Upper lobe of right lung (tissue), 1 donor: ENCODE results near the gene TMEM121B. TPM values are rescaled to one million over a fixed set of nuclear protein-coding genes. Genes with fewer than 3 reads are reported as not detected.

Source experiments
- ATAC-seq: fragments of 200-7000 bp; cut with Tn5 transposase; one replicate; pipeline ENCODE4 v1.9.1; 2020; ENCODE audit warnings: mild to moderate bottlenecking, moderate library complexity
- DNase-seq: peaks from one replicate; pipeline ENCODE4 v3.0.0-alpha.2; 2020
- H3K27ac ChIP-seq: fragments of 200-600 bp; one replicate; pipeline ENCODE4 v1.8.0; 2022
- H3K27me3 ChIP-seq: fragments of 200-600 bp; one replicate; pipeline ENCODE4 v1.8.0; 2022; ENCODE audit warnings: mild to moderate bottlenecking
- H3K36me3 ChIP-seq: fragments of 200-600 bp; one replicate; pipeline ENCODE4 v1.8.0; 2022
- H3K4me1 ChIP-seq: fragments of 200-600 bp; one replicate; pipeline ENCODE4 v1.8.0; 2022
- H3K4me3 ChIP-seq: fragments of 200-600 bp; one replicate; pipeline ENCODE4 v1.8.0; 2022; ENCODE audit warnings: mild to moderate bottlenecking
- H3K9me3 ChIP-seq: fragments of 200-600 bp; one replicate; pipeline ENCODE4 v1.8.0; 2022
- CTCF ChIP-seq: fragments of 200-600 bp; IDR thresholded peaks from one replicate; pipeline ENCODE4 v1.8.0; 2022; ENCODE audit warnings: antibody characterized with exemption
- intact Hi-C: fragments of 100-400 bp; cut with DNase I; formaldehyde crosslinking; loops from one replicate; pipeline ENCODE4 v1.11.0; 2022
- total RNA-seq: library from RNA; stranded (reverse); fragmentation: NEBNext Ultra II Directional; extraction: Animal tissue kit (Norgen Biotek cat#: 25700); gene quantifications from one replicate; pipeline ENCODE4 v1.2.1, GENCODE V29; 2021
- donor health status: DM: no; HTN: yes; CAD: no; lungs with severe emphysema.

Gene TMEM121B
- total RNA-seq, 1 donor from 2014 or later, result 2.1 TPM

GRCh38 chr22:17114173-17114897, 6.8 kb downstream of the TMEM121B start:
- Histone ChIP-seq H3K27ac (no peak overlapping the region), H3K36me3 (peaks cover 11% of the 10 kb centered on the region), H3K4me1 (peaks cover 15% of the 10 kb centered on the region), H3K9me3 (no peaks in the 10 kb centered on the region), H3K27me3 (peaks cover 12% of the 10 kb centered on the region), H3K4me3 (no peak overlapping the region)
- DNase-seq (no peak), ATAC-seq (no peak)
- intact Hi-C loops, result no loop called here
- TF ChIP-seq CTCF, result no peak

GRCh38 chr22:17113600-17113999, 7.6 kb downstream of the TMEM121B start:
- intact Hi-C loops, result no loop called here
- DNase-seq, result no peak

GRCh38 chr22:17112491-17113042, 8.6 kb downstream of the TMEM121B start:
- TF ChIP-seq CTCF, result no peak
- Histone ChIP-seq H3K9me3 (no peaks in the 10 kb centered on the region), H3K4me3 (no peak overlapping the region), H3K27ac (no peak overlapping the region), H3K36me3 (peaks cover 28% of the 10 kb centered on the region), H3K4me1 (peaks cover 10% of the 10 kb centered on the region), H3K27me3 (no peaks in the 10 kb centered on the region)
- peak; percentile 61 for ATAC-seq
- intact Hi-C loops, result no loop called here
- DNase-seq, result no peak

More at GRCh38 chr22:17113600-17113999, 7.6 kb downstream of the TMEM121B start:
- no peak for ATAC-seq
- peaks cover 5% of the 10 kb centered on the region for H3K27me3 ChIP-seq
- H3K9me3 ChIP-seq, result no peaks in the 10 kb centered on the region
- peaks cover 13% of the 10 kb centered on the region for H3K4me1 ChIP-seq
- H3K27ac ChIP-seq, result no peak overlapping the region
- peaks cover 18% of the 10 kb centered on the region for H3K36me3 ChIP-seq
- TF ChIP-seq CTCF, result no peak
- no peak overlapping the region for H3K4me3 ChIP-seq

GRCh38 chr22:17110791-17111550, 10.2 kb downstream of the TMEM121B start:
- no peak overlapping the region for H3K4me3 ChIP-seq
- H3K27me3 ChIP-seq, result no peaks in the 10 kb centered on the region
- ATAC-seq, result no peak
- no peak for TF ChIP-seq CTCF
- peaks cover 9% of the 10 kb centered on the region for H3K4me1 ChIP-seq
- H3K27ac ChIP-seq, result no peak overlapping the region
- intact Hi-C loops, result no loop called here
- H3K9me3 ChIP-seq, result no peaks in the 10 kb centered on the region
- DNase-seq, result no peak
- peaks cover 42% of the 10 kb centered on the region for H3K36me3 ChIP-seq

- intact Hi-C loops, result no loop called here
- TF ChIP-seq CTCF, result no peak
- Histone ChIP-seq H3K27ac (no peak overlapping the region), H3K27me3 (no peaks in the 10 kb centered on the region), H3K36me3 (peaks cover 50% of the 10 kb centered on the region), H3K4me3 (no peak overlapping the region), H3K4me1 (peaks cover 9% of the 10 kb centered on the region), H3K9me3 (no peaks in the 10 kb centered on the region)
- ATAC-seq (no peak), DNase-seq (no peak)
Observed at GRCh38 chr22:17109976-17110375, 11.2 kb downstream of the TMEM121B start.
